Gastrocnemius medialis (tissue), 4 donors: ENCODE measurements around the gene DEPDC7.

Experiments
- POLR2A ChIP-seq, 2 donors: fragments of 450-650 bp; IDR thresholded peaks; one replicate each; pipeline ENCODE4 v1.6.1; 2017; ENCODE audit warnings: antibody characterized with exemption in 2 of 2, mild to moderate bottlenecking in 2 of 2, moderate library complexity in 2 of 2
- TF ChIP-seq, protein P1 (sequence below), 5 experiments: fragments of 450-650 bp in 3 of 5; fragments of 200-600 bp in 2 of 5; sonication (generic) in 2 of 5; IDR thresholded peaks in 4 of 5; conservative IDR thresholded peaks in 1 of 5; 1 replicate in 4 of 5; 2 replicates in 1 of 5; pipeline ENCODE4 v1.5.1; 2016 to 2019; ENCODE audit warnings: antibody characterized with exemption in 5 of 5, mild to moderate bottlenecking in 3 of 5, moderate library complexity in 3 of 5

- TF ChIP-seq, protein P1, sequence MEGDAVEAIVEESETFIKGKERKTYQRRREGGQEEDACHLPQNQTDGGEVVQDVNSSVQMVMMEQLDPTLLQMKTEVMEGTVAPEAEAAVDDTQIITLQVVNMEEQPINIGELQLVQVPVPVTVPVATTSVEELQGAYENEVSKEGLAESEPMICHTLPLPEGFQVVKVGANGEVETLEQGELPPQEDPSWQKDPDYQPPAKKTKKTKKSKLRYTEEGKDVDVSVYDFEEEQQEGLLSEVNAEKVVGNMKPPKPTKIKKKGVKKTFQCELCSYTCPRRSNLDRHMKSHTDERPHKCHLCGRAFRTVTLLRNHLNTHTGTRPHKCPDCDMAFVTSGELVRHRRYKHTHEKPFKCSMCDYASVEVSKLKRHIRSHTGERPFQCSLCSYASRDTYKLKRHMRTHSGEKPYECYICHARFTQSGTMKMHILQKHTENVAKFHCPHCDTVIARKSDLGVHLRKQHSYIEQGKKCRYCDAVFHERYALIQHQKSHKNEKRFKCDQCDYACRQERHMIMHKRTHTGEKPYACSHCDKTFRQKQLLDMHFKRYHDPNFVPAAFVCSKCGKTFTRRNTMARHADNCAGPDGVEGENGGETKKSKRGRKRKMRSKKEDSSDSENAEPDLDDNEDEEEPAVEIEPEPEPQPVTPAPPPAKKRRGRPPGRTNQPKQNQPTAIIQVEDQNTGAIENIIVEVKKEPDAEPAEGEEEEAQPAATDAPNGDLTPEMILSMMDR (IDR thresholded peaks at IDR 0.05 in 4 of 5, conservative IDR thresholded peaks at IDR 0.05 in 1 of 5), result no peak
- TF ChIP-seq POLR2A (IDR thresholded peaks at IDR 0.05), result no peak
These were observed 47.1 kb upstream of the DEPDC7 start for GRCh38 chr11:32968541-32968940.
